MM.1S (cell line): ENCODE results near the gene FCHO2.

Experiments used
- DNase-seq: peaks from one replicate; pipeline ENCODE4 v3.0.0-alpha.2; 2015
- H2AFZ ChIP-seq: fragments of 300-600 bp; sonication (generic); 2 replicates; pipeline ENCODE4 v1.6.0; 2016; ENCODE audit warnings: antibody characterized with exemption, low read length
- H3F3A ChIP-seq: fragments of 300-600 bp; sonication (generic); 2 replicates; pipeline ENCODE4 v1.6.1; 2016; ENCODE audit warnings: mild to moderate bottlenecking, antibody characterized with exemption, low read length, moderate library complexity, mixed read lengths; ENCODE audit not compliant: insufficient read depth
- H3K27ac ChIP-seq: fragments of 300-600 bp; sonication (generic); 2 replicates; pipeline ENCODE4 v1.5.1; 2016; ENCODE audit warnings: mild to moderate bottlenecking, low read length
- H3K27me3 ChIP-seq: fragments of 300-600 bp; sonication (generic); replicated peaks from 2 replicates; pipeline ENCODE4 v1.6.0; 2016; ENCODE audit warnings: low read length; ENCODE audit not compliant: insufficient read depth
- H3K36me3 ChIP-seq: fragments of 300-600 bp; sonication (generic); replicated peaks from 2 replicates; pipeline ENCODE4 v1.6.1; 2016; ENCODE audit warnings: mild to moderate bottlenecking, low read length, mixed read lengths; ENCODE audit not compliant: insufficient read depth
- H3K4me1 ChIP-seq: fragments of 300-600 bp; sonication (generic); 2 replicates; pipeline ENCODE4 v1.6.1; 2016; ENCODE audit warnings: low read length, mixed read lengths
- H3K4me2 ChIP-seq: fragments of 300-600 bp; sonication (generic); 2 replicates; pipeline ENCODE4 v1.6.0; 2016; ENCODE audit warnings: low read depth, low read length
- H3K4me3 ChIP-seq: fragments of 300-600 bp; sonication (generic); 2 replicates; pipeline ENCODE4 v1.5.1; 2016; ENCODE audit warnings: low read length, mixed read lengths
- H3K79me2 ChIP-seq: fragments of 300-600 bp; sonication (generic); 2 replicates; pipeline ENCODE4 v1.6.1; 2016; ENCODE audit warnings: mixed run types, low read length, mixed read lengths
- H3K9ac ChIP-seq: fragments of 300-600 bp; sonication (generic); 2 replicates; pipeline ENCODE4 v1.6.1; 2016; ENCODE audit warnings: low read length, mixed read lengths
- H3K9me2 ChIP-seq: fragments of 300-600 bp; sonication (generic); replicated peaks from 2 replicates; pipeline ENCODE4 v1.6.1; 2016; ENCODE audit warnings: mild to moderate bottlenecking, low read length, mixed read lengths; ENCODE audit not compliant: insufficient read depth
- H3K9me3 ChIP-seq: fragments of 300-600 bp; sonication (generic); replicated peaks from 2 replicates; pipeline ENCODE4 v1.6.1; 2016; ENCODE audit warnings: mild to moderate bottlenecking, low read length, mixed read lengths; ENCODE audit not compliant: insufficient read depth
- H4K20me1 ChIP-seq: fragments of 300-600 bp; sonication (generic); 2 replicates; pipeline ENCODE4 v1.6.1; 2016; ENCODE audit warnings: mild to moderate bottlenecking, low read length, moderate library complexity, mixed read lengths; ENCODE audit not compliant: insufficient read depth
- EZH2 ChIP-seq: fragments of 300-600 bp; sonication (generic); optimal IDR thresholded peaks from 2 replicates; pipeline ENCODE3; 2017; ENCODE audit warnings: low read depth, mild to moderate bottlenecking, antibody characterized with exemption, low read length, mixed read lengths
- EZH2phosphoT487 ChIP-seq: fragments of 300-600 bp; sonication (generic); IDR thresholded peaks from 2 replicates; pipeline ENCODE4 v1.6.1; 2018; ENCODE audit warnings: antibody characterized with exemption, low read length
- TF ChIP-seq, protein P1 (sequence below): fragments of 300-600 bp; sonication (generic); IDR thresholded peaks from 2 replicates; pipeline ENCODE4 v1.5.1; 2016; ENCODE audit warnings: antibody characterized with exemption, low read length, mixed read lengths

The FCHO2 gene

DNA sequence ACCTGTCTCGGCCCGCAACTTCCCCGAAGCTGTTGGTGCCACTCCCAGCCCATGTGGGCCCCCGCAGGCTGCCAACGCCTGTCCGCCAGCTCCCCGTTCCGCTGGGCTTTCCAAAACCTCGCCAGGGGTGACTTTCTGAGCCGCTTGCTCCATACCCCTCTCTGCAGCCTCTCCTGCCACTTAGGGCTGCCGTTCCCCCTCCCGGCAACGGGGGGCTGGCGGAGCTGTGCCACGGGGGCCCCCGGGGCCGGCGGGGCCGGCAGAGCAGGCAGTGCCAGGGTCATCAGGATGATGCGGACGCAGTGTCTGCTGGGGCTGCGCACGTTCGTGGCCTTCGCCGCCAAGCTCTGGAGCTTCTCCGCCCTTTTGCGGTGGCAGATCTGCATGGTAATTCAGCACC, 40.8 kb downstream of the FCHO2 start:
- Histone ChIP-seq H4K20me1 (no peaks in the 10 kb centered on the region), H3K36me3 (no peaks in the 10 kb centered on the region)
- DNase-seq, result no peak

DNA sequence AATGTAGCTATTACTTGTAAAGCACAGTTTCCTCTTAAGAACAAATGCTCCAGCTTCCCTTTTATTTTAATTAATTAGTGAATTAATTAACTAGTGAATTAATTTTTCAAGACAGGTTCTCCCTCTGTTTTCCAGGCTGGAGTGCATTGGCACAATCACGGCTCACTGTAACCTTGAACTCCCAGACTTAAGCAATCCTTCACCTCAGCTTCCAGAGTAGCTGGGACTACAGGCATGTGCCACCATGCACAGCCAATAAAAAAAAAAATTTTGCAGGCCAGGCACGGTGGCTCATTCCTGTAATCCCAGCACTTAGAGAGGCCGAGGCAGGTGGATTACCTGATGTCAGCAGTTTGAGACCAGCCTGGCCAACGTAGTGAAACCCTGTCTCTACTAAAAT, 44.1 kb downstream of the FCHO2 start:
- H3F3A ChIP-seq, result no peaks in the 10 kb centered on the region
- TF ChIP-seq EZH2, result no peak
- no peak for TF ChIP-seq EZH2phosphoT487
- TF ChIP-seq, protein P1, sequence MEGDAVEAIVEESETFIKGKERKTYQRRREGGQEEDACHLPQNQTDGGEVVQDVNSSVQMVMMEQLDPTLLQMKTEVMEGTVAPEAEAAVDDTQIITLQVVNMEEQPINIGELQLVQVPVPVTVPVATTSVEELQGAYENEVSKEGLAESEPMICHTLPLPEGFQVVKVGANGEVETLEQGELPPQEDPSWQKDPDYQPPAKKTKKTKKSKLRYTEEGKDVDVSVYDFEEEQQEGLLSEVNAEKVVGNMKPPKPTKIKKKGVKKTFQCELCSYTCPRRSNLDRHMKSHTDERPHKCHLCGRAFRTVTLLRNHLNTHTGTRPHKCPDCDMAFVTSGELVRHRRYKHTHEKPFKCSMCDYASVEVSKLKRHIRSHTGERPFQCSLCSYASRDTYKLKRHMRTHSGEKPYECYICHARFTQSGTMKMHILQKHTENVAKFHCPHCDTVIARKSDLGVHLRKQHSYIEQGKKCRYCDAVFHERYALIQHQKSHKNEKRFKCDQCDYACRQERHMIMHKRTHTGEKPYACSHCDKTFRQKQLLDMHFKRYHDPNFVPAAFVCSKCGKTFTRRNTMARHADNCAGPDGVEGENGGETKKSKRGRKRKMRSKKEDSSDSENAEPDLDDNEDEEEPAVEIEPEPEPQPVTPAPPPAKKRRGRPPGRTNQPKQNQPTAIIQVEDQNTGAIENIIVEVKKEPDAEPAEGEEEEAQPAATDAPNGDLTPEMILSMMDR, result no peak
- H3K27ac ChIP-seq, result no peak overlapping the region
- no peaks in the 10 kb centered on the region for H3K36me3 ChIP-seq
- no peak overlapping the region for H3K4me3 ChIP-seq
- H3K27me3 ChIP-seq, result no peaks in the 10 kb centered on the region
- H2AFZ ChIP-seq, result no peak overlapping the region
- H3K9ac ChIP-seq, result no peak overlapping the region
- no peaks in the 10 kb centered on the region for H3K9me3 ChIP-seq
- no peak for DNase-seq
- H4K20me1 ChIP-seq, result no peaks in the 10 kb centered on the region
- H3K9me2 ChIP-seq, result no peaks in the 10 kb centered on the region
- no peak overlapping the region for H3K4me2 ChIP-seq
- H3K79me2 ChIP-seq, result no peaks in the 10 kb centered on the region
- H3K4me1 ChIP-seq, result no peaks in the 10 kb centered on the region

More for the DNA sequence above, 40.8 kb downstream of the FCHO2 start:
- TF ChIP-seq EZH2phosphoT487 (no peak), EZH2 (no peak)
- TF ChIP-seq, protein P1, result no peak
- Histone ChIP-seq H3K9ac (no peak overlapping the region), H3K4me2 (no peak overlapping the region), H3K27ac (no peak overlapping the region), H2AFZ (no peak overlapping the region), H3F3A (no peaks in the 10 kb centered on the region), H3K4me1 (0 out of 2 replicates have a peak, but pooled peaks cover under 1% of the 10 kb centered on the region), H3K27me3 (no peaks in the 10 kb centered on the region), H3K9me2 (no peaks in the 10 kb centered on the region), H3K4me3 (no peak overlapping the region), H3K79me2 (no peaks in the 10 kb centered on the region), H3K9me3 (no peaks in the 10 kb centered on the region)

DNA sequence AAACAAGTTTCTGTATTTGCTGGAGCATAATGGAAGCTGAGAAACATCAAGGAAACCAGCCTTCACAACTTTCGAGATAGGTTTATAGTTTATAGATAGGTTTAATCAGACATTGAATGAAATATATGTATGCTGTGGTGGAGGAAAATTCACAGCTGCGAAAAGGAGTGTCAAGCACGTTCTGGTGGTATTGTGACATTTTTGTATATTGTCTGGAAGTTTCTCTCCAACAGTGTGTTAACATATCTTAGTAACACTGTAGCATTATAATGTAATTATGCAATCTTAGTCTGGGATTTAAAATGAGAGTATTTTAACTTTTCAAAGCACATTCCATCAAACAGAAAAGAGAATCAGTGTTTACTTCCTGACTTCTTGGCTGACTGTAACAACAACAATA, 50.0 kb downstream of the FCHO2 start:
- H3K79me2 ChIP-seq, result no peaks in the 10 kb centered on the region
- H3K27ac ChIP-seq, result no peak overlapping the region
- no peaks in the 10 kb centered on the region for H3K4me1 ChIP-seq
- no peaks in the 10 kb centered on the region for H3K36me3 ChIP-seq
- H3K9me3 ChIP-seq, result no peaks in the 10 kb centered on the region
- no peak overlapping the region for H3K4me3 ChIP-seq
- H3K9ac ChIP-seq, result no peak overlapping the region
- no peaks in the 10 kb centered on the region for H4K20me1 ChIP-seq
- no peaks in the 10 kb centered on the region for H3K9me2 ChIP-seq
- H2AFZ ChIP-seq, result no peak overlapping the region
- TF ChIP-seq EZH2phosphoT487 (no peak), EZH2 (no peak)
- TF ChIP-seq, protein P1, result no peak
- no peaks in the 10 kb centered on the region for H3F3A ChIP-seq
- no peaks in the 10 kb centered on the region for H3K27me3 ChIP-seq
- no peak overlapping the region for H3K4me2 ChIP-seq
- no peak for DNase-seq
